A673 (cell line): ENCODE results near the gene CFAP97D2. TPM values are rescaled to one million over a fixed set of nuclear protein-coding genes. Genes with fewer than 3 reads are reported as not detected.

Source experiments
- BruUV-seq: library from RNA; stranded (reverse); fragments of 400-500 nt; replicated peaks from 2 replicates; lab custom pipeline; 2021; lab: Mats Ljungman, UMichigan
- CTCF ChIA-PET: fragments of 300-600 bp; sonication (Branson Sonifier 250); formaldehyde crosslinking; loops from one replicate; lab custom pipeline; 2022; ENCODE audit warnings: antibody characterized with exemption; lab: Charles Lee
- POLR2A ChIA-PET: fragments of 300-600 bp; sonication (Branson Sonifier 250); formaldehyde crosslinking; loops from one replicate; lab custom pipeline; 2022; ENCODE audit warnings: antibody characterized with exemption; ENCODE audit not compliant: low non-redundant PET; lab: Charles Lee
- DNase-seq: peaks from one replicate; pipeline ENCODE4 v3.0.0-alpha.2; 2015; ENCODE audit warnings: low spot score
- H3K27ac ChIP-seq: fragments of 200-600 bp; sonication (generic); 2 replicates; pipeline ENCODE4 v1.5.1; 2016; ENCODE audit warnings: mixed run types, low read depth, mild to moderate bottlenecking, mixed read lengths, antibody characterized with exemption, low read length; ENCODE audit not compliant: poor library complexity, severe bottlenecking
- H3K27me3 ChIP-seq: fragments of 200-600 bp; sonication (generic); replicated peaks from 2 replicates; pipeline ENCODE4 v1.6.1; 2017; ENCODE audit warnings: mixed run types, low read depth, mild to moderate bottlenecking, mixed read lengths, antibody characterized with exemption, low read length; ENCODE audit not compliant: insufficient read depth, poor library complexity
- H3K36me3 ChIP-seq: fragments of 200-600 bp; sonication (generic); 2 replicates; pipeline ENCODE4 v1.6.1; 2016; ENCODE audit warnings: mixed run types, mild to moderate bottlenecking, mixed read lengths, antibody characterized with exemption, low read length; ENCODE audit not compliant: insufficient read depth, poor library complexity, severe bottlenecking
- H3K4me1 ChIP-seq: fragments of 200-600 bp; sonication (generic); 2 replicates; pipeline ENCODE4 v1.6.1; 2017; ENCODE audit warnings: mixed run types, mild to moderate bottlenecking, mixed read lengths, antibody characterized with exemption, low read length; ENCODE audit not compliant: insufficient read depth, poor library complexity, severe bottlenecking
- H3K4me3 ChIP-seq: fragments of 200-600 bp; sonication (generic); 2 replicates; pipeline ENCODE4 v1.5.1; 2016; ENCODE audit warnings: low read depth, mixed run types, mild to moderate bottlenecking, mixed read lengths, low read length; ENCODE audit not compliant: poor library complexity, severe bottlenecking
- H3K9me3 ChIP-seq: fragments of 200-600 bp; sonication (generic); 2 replicates; pipeline ENCODE4 v1.6.1; 2016; ENCODE audit warnings: mixed run types, low read depth, mild to moderate bottlenecking, mixed read lengths, antibody characterized with exemption, low read length; ENCODE audit not compliant: poor library complexity, severe bottlenecking
- CTCF ChIP-seq: fragments of 300-800, 200-600 bp; sonication (generic); conservative IDR thresholded peaks from 2 replicates; pipeline ENCODE4 v1.5.1; 2017; ENCODE audit warnings: low read depth, mild to moderate bottlenecking, antibody characterized with exemption, low read length, moderate library complexity, mixed read lengths
- EZH2 ChIP-seq: fragments of 200-600 bp; sonication (generic); IDR thresholded peaks from 2 replicates; pipeline ENCODE4 v1.6.1; 2017; ENCODE audit warnings: borderline replicate concordance, low read depth, mild to moderate bottlenecking, mixed read lengths, antibody characterized with exemption, low read length; ENCODE audit not compliant: poor library complexity, severe bottlenecking
- intact Hi-C: fragments of 100-400 bp; cut with micrococcal nuclease; formaldehyde crosslinking; loops from one replicate; pipeline ENCODE4 v1.10.0; 2022; ENCODE audit not compliant: unreplicated experiment
- total RNA-seq: library from RNA; stranded (reverse); gene quantifications from 2 replicates; pipeline ENCODE4 v1.2.3, GENCODE V29; 2021

Gene CFAP97D2
- total RNA-seq, 1 experiment from 2014 or later: not detected

- no peak for TF ChIP-seq CTCF
- no peak for TF ChIP-seq EZH2
- Histone ChIP-seq H3K4me1 (no peaks in the 10 kb centered on the region), H3K27ac (no peak overlapping the region), H3K36me3 (no peaks in the 10 kb centered on the region), H3K27me3 (no peaks in the 10 kb centered on the region), H3K9me3 (no peaks in the 10 kb centered on the region), H3K4me3 (no peak overlapping the region)
- BruUV-seq: no TSS peak
- intact Hi-C loops: no loop called here
- CTCF ChIA-PET: no interaction called here
- POLR2A ChIA-PET: no interaction called here
- no peak for DNase-seq
These were observed 26.8 kb upstream of the CFAP97D2 start for GRCh38 chr13:114152285-114152645.

GRCh38 chr13:114152831-114153371, 26.2 kb upstream of the CFAP97D2 start:
- no peak for TF ChIP-seq CTCF
- no peak for TF ChIP-seq EZH2
- ChIA-PET POLR2A (no interaction called here), CTCF (no interaction called here)
- Histone ChIP-seq H3K27ac (no peak overlapping the region), H3K36me3 (no peaks in the 10 kb centered on the region), H3K9me3 (no peaks in the 10 kb centered on the region), H3K4me1 (no peaks in the 10 kb centered on the region), H3K4me3 (no peak overlapping the region), H3K27me3 (no peaks in the 10 kb centered on the region)
- no TSS peak for BruUV-seq
- intact Hi-C loops: no loop called here
- DNase-seq: no peak

DNA sequence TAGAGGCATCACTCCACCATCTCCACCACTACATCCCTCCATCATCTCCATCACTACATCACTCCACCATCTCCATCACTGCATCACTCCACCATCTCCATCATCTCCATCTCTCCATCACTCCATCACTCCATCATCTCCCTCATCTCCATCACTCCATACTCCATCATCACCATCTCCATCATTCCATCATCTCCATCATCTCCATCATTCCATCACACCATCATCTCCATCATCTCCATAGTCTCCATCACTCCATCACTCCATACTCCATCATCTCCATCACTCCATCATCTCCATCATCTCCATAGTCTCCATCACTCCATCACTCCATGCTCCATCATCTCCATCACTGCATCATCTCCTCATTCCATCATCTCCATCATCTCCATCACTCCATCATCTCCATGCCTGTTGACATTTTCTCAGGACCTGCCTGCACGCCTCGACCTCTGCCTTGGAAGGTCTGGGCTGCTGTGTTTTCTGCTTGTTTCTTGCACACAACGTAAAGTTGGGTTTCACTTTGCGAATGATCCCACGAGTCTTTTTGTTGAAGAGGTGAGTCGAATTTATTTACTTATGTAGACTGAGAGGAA, 25.5 kb upstream of the CFAP97D2 start:
- Histone ChIP-seq H3K4me3 (no peak overlapping the region), H3K4me1 (no peaks in the 10 kb centered on the region), H3K9me3 (no peaks in the 10 kb centered on the region), H3K36me3 (no peaks in the 10 kb centered on the region), H3K27ac (no peak overlapping the region), H3K27me3 (no peaks in the 10 kb centered on the region)
- DNase-seq: no peak
- intact Hi-C loops: no loop called here
- POLR2A ChIA-PET: no interaction called here
- CTCF ChIA-PET: no interaction called here
- no TSS peak for BruUV-seq
- no peak for TF ChIP-seq EZH2
- TF ChIP-seq CTCF: no peak
